Measurements from ENCODE around the gene GPR37.

Gene GPR37

GRCh38 chr7:124723012-124723411 is 42.6 kb downstream of the GPR37 start:
- no peak for FAIRE-seq

GRCh38 chr7:124722292-124722691 is 43.3 kb downstream of the GPR37 start:
- no peak for FAIRE-seq

- no peak for FAIRE-seq
Measured at GRCh38 chr7:124720195-124720594, 45.4 kb downstream of the GPR37 start.

GRCh38 chr7:124718032-124718766 is 47.4 kb downstream of the GPR37 start:
- no peak for FAIRE-seq

- no peak for FAIRE-seq
Measured at GRCh38 chr7:124716894-124717293, 48.7 kb downstream of the GPR37 start.

DNA sequence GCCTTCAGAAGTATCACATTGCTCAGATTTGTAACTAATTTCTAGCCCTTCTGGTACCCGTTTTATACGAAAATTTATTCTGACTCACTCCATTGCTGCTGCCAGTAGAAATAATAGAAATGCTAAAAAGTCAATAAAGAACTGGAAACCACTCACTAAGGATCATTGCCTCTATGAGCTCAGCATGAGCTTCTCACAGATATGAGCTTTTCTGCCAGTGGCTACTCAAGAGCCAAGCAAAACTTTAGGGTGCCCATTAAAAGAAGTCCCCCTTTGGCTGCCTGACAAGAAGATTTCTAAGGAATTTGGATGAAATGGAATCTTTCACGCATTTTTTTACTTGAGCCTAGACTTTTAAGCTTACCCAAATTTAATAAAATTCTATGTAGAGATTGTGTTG is 52.5 kb downstream of the GPR37 start:
- FAIRE-seq: no peak

- no peak for FAIRE-seq
Measured at GRCh38 chr7:124712017-124712416, 53.6 kb downstream of the GPR37 start.

- FAIRE-seq: no peak
Measured at GRCh38 chr7:124702385-124702784, 63.2 kb downstream of the GPR37 start.

DNA sequence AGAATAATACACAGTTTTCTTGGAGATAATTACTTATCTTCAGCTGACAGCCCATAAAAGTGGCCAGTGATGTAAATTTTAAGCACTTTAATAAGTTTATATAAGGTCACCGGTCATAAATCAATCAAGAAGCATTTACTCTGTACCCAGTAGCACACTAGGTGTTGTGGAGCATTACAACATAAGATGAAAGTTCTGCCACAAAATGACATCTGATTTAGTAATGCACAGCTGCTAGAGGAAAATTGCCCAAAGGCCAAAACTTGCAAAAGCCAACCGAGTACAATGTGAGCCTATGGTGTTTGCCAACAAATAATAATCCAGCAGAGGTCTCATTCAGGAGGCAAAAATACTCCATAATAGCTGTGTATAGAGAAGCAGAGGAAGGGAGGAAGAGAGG is 63.6 kb downstream of the GPR37 start:
- no peak for FAIRE-seq

- no peak for FAIRE-seq
Measured at GRCh38 chr7:124700655-124701054, 64.9 kb downstream of the GPR37 start.

GRCh38 chr7:124698964-124699363 is 66.6 kb downstream of the GPR37 start:
- no peak for FAIRE-seq

GRCh38 chr7:124697746-124698145 is 67.8 kb downstream of the GPR37 start:
- FAIRE-seq: no peak
